Hematopoietic multipotent progenitor cell treated with erythropoietin and hydrocortisone succinate and interleukin-3 and kit ligand, for 17 days (in vitro differentiated cells): Measurements from ENCODE around the gene MAP4K1.
"Not testable (repeated sequence)": the region's sequence is repeated elsewhere in the genome, so short reads cannot be mapped to it uniquely, and the experiment has no call there.

ENCODE experiments used
- DNase-seq: peaks from one replicate; pipeline ENCODE4 v3.0.0-alpha.2; 2015; ENCODE audit warnings: low spot score

MAP4K1 gene

DNA sequence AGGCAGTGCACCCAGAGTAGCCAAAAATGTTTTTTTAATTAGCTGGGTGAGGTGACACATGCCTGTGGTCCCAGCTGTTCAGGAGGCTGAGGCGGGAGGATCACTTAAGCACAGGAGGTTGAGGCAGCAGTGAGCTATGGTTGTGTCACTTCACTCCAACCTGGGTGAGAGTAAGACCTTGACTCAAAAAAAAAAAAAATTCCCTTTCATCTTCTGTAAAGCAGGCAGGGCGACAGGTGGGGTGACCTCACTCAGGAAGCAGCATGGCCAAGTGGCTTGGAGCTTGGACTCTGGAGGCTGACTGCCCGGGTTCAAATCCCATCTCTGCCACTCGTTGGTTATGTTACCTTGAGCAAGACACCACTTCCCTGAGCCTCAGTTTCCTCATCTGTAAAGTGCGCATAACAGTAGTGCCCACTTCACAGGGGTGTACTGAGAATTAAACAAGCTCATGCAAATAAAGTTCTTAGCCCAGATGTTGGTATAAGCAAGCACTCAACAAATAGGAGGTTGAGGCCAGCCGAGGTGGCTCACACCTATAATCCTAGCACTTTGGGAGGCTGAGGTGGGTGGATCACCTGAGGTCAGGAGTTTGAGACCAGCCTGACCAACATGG lies 48.3 kb downstream of the MAP4K1 start:
- no peak for DNase-seq

DNA sequence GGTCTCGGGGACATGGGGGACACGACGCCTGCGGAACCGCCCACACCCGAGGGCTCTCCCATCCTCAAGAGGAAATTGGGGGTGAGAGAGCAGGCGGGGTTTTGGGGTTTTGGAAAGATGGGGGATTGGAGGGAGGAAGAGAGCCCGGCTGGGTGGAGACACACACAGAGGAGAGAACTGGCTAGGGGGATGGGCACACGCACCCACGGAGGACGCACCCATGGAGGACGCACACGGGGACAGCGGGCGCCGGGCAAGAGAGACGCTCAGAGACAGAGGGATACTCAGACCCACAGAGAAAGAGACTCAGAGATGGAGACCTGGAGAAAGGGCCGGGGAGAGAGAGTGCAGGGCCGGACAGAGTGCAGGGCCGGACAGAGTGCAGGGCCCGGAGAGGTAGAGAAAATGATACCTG lies 52.1 kb downstream of the MAP4K1 start:
- no peak for DNase-seq

- DNase-seq: no peak
Measured at GRCh38 chr19:38564981-38565690, 52.6 kb downstream of the MAP4K1 start.

GRCh38 chr19:38563475-38563874 lies 54.3 kb downstream of the MAP4K1 start:
- no peak for DNase-seq

DNA sequence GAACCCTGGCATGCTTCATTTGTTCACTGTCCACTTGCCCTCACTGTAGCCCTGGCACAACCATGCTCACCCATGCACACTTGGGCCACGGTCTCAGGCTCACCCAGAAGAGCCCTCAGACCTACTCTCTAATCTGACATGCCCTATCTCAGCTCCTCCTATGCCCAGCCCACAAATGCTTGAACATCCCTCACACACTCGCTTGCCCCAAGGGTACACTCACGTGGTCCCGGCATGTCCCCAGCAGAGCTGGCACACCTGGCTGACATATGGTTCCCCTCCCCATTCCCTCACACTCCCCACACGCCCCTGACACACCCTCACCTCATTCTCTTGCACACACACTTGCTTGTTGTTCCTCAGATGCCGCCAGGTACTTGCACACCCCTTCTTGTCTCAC lies 55.7 kb downstream of the MAP4K1 start:
- no peak for DNase-seq

DNA sequence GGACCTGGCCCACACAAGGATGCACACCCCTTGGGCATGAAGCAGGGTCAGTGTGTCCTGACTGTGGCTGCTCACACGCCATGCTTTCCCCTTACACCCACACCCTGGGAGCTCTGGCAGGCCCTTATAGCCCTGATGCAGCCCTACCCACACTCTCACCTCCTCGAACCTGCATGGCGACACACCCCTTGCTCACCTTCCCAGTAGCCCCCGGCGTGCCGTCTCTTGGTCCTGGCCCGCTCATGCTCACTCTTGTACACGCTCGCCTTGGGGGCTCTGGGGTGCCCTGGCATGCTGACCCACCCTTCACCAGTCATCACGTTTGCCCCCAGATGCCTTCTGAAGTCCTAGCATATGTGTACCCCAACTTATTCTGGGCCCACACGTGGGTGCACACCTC lies 56.1 kb downstream of the MAP4K1 start:
- DNase-seq: no peak

DNA sequence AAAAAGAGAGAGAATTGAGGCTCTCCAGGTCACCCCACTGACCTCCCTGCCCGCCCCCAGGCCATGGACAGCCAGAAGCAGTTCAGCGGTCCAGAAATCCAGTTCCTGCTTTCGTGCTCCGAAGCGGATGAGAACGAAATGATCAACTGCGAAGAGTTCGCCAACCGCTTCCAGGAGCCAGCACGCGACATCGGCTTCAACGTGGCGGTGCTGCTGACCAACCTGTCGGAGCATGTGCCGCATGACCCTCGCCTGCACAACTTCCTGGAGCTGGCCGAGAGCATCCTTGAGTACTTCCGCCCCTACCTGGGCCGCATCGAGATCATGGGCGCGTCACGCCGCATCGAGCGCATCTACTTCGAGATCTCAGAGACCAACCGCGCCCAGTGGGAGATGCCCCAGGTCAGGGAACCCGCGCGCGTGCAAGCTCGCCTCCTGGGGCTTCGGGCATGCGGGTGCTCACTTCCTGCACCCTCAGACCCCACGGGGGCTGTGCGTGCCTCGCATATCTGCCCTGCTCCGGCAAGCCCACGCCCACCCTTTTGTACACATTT lies 56.6 kb downstream of the MAP4K1 start:
- DNase-seq: no peak

DNA sequence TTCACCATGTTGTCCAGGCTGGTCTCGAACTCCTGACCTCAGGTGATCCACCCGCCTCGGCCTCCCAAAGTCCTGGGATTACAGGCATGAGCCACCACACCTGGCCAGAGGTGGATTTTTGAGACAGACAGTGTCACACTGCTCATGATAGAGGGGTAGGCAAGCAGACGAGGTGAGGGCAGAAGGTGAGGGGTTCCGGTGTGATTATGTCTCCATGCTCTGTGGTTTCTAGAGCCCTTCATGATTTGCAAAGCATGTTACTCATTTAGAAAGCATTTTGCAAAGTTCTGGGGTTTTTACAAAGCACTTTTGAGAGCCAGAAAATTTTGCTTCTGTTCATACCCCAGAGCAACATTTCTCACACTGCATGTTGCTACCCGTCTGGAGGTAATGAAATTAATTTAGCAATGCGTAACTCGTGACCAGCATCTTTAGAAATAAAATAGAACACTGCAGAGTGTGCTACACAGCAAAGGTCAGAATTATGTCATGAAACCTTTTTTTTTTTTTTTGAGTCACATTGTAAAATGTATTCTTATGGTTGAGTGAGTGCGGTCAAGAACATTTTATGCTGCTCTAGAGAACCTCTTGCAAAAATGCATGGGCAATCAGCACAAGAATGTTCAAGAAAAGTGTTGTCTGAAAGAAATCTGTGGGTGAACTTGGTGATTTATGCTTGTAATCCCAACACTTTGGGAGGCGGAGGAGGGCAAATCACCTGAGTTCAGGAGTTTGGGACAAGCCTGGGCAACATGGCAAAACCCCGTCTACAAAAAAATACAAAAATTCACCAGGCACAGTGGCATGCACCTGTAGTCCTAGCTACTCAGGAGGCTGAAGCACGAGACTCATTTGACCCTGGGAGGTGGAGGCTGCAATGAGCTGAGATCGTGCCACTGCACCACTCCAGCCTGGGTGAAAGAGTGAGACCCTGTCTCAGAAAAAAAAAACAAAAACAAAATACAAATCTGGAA lies 58.0 kb downstream of the MAP4K1 start:
- DNase-seq: no peak

- not testable (repeated sequence) for DNase-seq
Measured at GRCh38 chr19:38558933-38559332, 58.8 kb downstream of the MAP4K1 start.

- peak; percentile 51 for DNase-seq
Measured at GRCh38 chr19:38557205-38557799, 60.5 kb downstream of the MAP4K1 start.

- DNase-seq: no peak
Measured at GRCh38 chr19:38556521-38557174, 61.1 kb downstream of the MAP4K1 start.

DNA sequence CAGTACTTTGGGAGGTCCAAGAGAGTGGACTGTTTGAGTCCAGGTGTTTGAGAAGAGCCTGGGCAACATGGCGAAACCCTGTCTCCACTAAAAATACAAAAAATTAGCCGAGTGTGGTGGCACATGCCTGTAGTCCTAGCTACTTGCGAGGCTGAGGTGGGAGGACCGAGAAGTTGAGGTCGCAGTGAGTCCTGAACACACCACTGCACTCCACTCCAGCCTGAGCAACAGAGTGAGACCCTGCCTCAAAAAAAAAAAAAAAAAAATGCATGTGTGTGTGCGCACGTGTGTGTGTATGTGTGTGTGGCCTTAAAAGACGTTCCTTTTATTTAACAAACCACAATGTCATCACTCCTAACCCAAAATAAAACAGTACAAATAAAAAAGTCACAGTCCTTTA lies 62.6 kb downstream of the MAP4K1 start:
- no peak for DNase-seq

DNA sequence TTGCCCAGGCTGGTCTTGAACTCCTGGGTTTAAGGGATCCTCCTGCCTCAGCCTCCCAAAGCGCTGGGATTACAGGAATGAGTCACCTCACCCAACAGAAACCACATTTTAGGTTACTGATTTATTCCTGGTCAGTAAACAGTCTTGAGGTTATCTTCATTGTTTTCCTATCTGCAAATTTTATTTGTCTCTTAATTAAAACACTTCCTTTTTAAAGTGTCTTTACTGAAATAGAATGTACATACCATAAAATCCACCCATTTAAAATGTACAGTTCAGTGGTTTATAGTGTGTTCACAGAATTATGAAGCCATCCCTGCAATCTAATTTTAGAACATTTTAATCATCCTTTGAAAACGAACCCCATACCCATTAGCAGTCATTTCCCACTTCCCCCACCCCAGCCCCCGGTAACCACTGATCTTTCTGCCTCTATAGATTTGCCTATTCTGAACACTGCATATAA lies 63.0 kb downstream of the MAP4K1 start:
- DNase-seq: no peak

- DNase-seq: not testable (repeated sequence)
Measured at GRCh38 chr19:38553239-38553638, 64.5 kb downstream of the MAP4K1 start.

DNA sequence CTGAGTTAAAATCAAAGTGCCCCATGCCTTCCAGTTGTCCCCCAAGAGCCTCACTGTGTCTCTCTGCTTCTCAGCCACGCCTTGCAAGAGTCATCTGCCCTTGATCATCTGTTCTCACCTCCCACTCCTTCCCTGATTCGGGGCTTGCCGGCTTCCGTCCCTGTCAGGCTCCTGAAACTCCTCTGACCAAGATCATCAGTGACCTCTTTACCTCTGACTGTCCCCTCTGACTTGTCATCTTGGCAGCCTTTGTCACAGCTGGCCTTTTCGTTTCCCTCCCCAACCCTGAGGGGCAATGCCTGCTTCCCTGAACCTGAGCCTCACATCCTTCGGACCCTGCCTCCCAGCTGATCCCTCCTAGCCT lies 66.3 kb downstream of the MAP4K1 start:
- DNase-seq: no peak

DNA sequence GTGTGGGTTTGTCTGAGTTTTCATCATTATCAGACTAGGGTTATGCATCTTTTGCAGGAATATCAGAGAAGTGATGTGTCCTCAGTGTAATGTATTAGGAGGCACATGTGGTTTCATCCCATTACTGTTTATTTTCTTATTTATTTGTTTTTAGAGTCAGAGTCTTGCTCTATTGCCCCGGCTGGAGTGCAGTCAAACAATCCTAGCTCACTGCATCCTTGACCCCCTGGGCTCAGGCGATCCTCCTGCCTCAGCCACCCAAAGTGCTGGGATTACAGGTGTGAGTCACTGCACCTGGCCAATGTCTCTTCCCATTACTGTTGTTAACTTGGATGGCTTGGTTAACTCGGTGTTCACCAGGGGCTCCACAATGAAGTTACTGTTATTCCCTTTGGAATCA lies 67.4 kb downstream of the MAP4K1 start:
- no peak for DNase-seq

DNA sequence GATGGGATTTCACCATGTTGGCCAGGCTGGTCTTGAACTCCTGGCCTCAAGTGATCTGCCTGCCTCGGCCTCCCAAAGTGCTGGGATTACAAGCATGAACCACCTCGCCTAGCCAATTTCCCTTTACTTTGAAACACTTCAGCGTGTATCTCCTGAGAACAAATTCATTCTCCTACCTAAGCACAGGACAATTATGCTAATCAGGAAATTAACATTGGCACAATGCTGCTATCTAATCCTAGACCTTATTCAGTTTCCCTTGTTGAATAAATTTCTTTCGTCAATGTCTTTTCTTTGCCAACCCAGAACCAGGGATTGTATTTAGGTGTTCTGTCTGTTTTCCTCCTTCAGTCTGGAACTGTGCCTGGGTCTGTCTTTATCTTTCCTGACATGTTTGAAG lies 67.8 kb downstream of the MAP4K1 start:
- DNase-seq: no peak

DNA sequence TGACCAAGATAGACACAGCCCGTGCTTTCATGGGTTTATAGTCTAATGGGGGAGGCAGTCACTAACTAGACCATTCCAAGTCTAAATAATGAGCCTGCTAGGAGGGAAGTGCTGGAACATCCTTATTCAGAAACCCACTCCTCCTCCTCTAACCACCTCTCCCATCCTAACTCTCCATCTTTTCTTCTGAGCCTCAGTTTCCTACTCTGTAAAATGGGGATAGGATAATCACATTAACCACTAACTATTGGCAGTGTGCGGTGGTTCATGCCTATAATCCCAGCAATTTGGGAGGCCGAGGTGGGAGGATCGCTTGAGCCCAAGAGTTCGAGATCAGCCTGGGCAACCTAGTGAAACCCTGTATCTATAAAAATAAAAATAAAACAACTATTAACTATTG lies 68.7 kb downstream of the MAP4K1 start:
- no peak for DNase-seq

GRCh38 chr19:38547421-38547820 lies 70.3 kb downstream of the MAP4K1 start:
- no peak for DNase-seq

GRCh38 chr19:38545596-38545995 lies 72.2 kb downstream of the MAP4K1 start:
- no peak for DNase-seq

DNA sequence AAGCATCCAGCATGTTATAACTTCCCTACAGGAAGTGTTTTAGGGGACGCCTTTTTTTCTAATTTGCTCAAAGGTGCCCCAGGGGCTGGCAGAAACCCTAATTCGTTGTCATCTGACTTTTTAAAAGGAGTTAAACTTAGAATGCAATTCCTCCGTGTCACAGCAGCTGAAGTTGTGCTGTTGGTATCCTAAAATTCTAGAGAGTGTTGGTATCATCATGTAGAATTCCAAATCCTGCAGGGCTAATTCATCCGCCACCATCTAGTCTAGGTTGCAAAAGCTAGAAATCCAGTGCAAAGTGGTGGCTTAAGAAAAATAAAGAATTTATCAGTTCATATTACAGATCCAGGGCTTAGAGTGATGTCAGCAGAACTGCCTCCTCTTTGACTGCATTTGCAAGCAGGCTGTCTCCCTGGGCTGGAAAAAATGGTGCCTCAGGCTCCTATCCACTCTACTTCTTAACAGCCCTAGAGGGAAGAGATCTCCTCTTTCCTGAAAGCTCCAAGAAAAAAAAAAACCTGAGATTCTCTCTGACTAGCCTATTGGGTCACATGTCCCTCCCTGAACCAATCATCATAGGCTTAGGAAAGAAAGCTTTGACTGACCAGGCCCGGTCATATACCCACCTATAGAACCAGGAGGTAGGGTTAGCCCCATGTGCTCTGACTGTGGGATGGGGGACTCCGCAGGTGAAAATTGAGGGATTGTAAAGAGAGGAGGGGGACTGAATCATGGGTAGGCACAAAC lies 73.0 kb downstream of the MAP4K1 start:
- peak; percentile 34 for DNase-seq
